ENCODE results near the gene SNAPC3.
"Not testable (repeated sequence)": the region's sequence is repeated elsewhere in the genome, so short reads cannot be mapped to it uniquely, and the experiment has no call there.

Gene SNAPC3

DNA sequence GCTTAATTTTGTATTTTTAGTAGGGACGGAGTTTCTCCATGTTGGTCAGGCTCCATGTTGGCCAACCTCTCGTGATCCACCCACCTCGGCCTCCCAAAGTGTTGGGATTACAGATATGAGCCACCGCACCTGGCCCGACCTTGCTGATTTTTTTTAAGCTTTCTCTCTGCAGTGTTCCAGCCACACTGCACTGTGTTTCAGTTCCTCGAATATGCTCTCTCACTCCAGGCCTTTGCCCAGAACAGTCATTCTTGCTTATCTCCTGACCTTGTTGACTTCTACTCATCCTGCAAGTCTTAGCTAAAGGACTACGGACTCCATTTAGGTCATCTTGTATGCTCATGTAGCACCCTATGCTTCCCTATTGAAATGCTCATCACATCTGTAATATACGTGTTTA lies 3.3 kb downstream of the SNAPC3 start:
- no peak for DNase-seq

DNA sequence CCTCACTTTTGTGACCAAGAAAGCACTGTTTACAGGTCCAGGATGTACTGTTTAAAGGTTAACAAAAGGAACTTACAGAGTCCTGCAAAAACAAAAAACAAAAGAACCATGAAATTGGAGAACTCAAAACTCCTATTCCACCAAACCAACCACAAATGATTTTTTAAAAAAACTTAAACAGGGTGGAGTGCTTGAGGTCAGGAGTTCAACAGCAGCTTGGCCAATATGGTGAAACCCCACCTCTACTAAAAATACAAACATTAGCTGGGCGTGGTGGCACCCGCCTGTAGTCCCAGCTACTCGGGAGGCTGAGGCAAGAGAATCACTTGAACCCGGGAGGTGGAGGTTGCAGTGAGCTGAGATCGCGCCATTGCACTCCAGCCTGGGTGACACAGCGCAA lies 5.0 kb downstream of the SNAPC3 start:
- not testable (repeated sequence) for DNase-seq

DNA sequence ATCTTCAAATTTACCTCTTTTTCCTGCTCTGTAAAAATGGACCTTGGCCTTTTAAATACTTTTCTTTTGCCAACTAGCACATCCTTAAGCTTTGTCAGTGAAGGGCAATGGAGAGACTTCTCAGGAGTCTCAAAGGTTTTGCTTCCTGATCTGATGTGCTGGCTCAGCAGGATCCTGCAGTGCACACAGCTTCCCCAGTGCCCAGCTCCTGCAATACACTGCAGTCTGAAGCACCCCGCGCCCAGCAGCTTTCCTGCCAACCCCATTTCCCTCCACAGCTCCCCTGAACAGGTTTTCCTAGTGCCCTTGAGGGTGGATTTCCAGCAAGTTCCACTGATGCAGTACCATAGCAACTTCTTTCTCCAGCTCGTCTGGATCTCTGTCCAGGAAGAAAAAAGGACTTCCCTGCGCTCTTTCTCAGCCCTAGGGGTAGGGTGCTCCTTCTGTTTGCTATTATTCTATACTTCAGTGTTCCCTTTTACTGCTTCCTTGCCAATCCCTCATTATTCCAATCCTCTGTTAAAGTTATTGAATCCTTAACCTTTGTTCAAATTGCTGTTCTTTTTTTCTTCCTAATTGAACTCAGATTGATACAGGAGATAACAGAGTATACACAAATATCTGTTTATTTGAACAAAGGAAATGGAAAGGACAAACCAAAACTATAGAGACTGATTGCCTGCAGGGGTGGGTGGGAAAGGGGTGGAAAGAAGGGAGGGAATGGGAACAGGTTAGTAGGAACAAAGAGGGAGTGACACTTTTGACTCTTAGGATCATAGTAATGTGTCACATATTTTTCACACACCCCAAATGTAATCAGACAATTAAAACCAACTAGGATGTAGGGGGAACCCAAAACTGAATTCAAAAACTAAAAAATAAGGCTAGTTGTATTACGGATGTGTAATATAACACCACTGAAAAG lies 8.5 kb downstream of the SNAPC3 start:
- DNase-seq: no peak

DNA sequence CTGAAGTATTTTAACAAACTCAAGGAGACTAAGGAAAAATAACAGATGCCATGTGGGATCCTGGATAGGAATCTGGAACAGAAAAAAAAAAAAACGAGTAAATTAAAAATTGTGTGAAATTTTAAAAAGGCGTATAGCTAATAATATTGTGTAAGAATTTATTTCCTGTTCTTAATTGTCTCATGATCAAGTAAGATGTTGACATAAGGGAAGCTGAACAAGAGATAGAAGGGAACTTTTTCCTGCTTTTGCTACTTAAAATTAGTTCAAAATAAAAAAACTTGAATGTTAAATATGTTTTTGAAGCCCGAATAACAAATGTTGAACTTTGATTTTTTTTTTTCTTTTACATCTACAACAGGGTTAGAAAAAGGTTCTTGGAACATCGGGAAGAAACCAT lies 10.5 kb downstream of the SNAPC3 start:
- DNase-seq: no peak

DNA sequence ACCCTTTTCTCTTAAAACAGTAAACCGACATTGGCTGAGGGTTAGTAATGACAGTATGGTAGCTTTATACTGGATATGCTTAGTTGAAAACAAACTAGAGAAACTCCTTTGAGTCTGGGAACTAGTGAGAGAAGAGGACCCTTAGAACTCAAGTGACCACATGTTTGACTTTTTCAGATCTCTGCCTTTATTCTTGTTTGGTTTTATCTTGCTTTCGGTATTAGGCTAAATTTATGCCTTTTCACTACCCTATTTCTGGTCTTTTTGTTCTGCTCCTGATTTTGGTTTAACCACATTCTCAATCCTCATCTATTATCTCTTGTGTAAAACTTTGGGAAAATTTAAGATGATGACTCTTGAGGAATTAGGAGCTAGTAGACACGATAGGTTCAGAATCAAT lies 11.0 kb downstream of the SNAPC3 start:
- DNase-seq: no peak

DNA sequence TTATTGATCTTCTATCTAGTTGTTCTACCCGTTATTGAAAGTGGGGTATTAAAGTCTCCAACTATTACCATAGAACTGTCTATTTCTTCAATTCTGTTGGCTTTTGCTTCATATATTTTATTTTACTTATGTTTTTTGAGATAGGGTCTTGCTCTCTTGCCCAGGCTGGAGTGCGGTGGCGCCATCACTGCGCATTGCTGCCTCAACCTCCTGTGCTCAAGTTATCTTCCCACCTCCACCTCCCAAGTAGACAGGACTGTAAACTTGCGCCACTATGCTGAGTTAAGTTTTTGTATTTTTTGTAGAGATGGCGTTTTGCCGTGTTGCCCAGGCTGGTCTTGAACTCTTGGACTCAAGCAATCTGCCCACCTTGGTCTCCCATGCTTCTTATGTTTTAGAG lies 16.2 kb downstream of the SNAPC3 start:
- no peak for DNase-seq

DNA sequence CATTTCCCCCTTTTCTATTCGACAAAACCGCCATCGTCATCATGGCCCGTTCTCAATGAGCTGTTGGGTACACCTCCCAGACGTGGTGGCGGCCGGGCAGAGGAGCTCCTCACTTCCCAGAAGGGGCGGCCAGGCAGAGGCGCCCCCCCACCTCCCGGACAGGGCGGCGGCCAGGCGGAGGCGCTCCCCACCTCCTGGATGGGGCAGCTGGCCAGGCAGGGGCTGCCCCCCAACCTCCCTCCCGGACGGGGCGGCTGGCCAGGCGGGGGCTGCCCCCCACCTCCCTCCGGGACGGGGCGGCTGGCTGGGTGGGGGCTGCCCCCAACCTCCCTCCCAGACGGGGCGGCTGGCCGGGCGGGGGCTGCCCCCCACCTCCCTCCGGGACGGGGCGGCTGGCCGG lies 19.2 kb downstream of the SNAPC3 start:
- DNase-seq: not testable (repeated sequence)

DNA sequence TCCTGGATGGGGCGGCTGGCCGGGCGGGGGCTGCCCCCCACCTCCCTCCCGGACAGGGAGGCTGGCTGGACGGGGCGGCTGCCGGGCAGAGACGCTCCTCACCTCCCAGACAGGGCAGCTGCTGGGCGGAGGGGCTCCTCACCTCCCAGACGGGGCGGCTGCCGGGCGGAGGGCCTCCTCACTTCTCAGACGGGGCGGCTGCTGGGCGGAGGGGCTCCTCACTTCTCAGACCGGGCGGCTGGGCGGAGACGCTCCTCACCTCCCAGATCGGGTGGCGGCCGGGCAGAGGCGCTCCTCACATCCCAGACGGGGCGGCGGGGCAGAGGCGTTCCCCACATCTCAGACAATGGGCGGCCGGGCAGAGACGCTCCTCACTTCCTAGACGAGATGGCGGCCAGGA lies 19.6 kb downstream of the SNAPC3 start:
- DNase-seq: not testable (repeated sequence)

DNA sequence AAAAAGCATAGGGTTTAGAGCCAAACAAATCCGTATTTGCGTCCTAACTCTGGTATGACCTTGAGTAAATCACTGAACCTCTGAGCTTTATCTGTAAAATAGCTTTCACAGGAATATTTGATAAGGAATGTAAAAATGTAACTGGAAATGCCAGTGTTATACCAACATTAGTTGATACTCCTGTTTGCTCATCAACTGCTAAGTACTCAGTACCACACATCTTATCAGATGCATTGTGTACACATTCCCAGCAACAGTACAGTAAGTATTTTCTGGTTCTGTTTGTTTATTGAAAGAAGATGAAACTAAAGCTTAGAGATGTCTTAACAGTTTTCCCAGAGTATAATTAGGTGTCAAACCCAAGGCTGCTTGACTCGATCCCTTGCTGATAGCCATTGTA lies 21.5 kb downstream of the SNAPC3 start:
- no peak for DNase-seq

DNA sequence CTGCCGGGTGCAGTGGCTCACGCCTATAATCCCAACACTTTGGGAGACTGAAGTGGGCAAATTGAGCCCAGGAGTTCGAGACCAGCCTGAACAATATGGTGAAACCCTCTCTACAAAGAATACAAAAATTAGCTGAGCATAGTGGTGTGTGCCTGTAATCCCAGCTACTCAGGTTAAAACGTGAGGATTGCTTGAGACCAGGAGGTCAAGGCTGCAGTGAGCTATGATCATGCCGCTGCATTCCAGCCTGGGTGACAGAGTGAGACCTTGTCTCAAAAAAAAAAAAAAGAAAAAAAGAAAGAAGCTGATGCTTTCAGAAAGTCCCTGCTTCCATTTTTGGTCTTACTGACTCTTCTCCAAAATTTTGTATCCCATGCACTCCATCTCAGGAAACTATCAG lies 31.3 kb downstream of the SNAPC3 start:
- DNase-seq: no peak

DNA sequence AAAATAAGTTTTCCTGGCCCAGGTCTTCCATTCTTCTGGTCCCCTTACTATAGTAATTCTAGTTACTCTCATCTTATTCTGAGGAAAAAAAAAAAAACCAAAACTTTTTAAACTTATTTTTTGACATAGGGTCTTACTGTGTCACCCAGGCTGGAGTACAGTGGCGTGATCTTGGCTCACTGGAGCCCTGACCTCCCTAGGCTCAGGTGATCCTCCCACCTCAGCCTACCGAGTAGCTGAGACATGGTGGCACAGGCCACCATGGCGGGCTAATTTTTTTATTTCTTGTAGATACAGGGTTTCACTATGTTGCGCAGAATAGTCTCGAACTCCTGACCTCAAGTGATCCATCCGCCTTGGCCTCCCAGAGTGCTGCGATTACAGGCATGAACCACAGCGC lies 38.4 kb downstream of the SNAPC3 start:
- DNase-seq: no peak

DNA sequence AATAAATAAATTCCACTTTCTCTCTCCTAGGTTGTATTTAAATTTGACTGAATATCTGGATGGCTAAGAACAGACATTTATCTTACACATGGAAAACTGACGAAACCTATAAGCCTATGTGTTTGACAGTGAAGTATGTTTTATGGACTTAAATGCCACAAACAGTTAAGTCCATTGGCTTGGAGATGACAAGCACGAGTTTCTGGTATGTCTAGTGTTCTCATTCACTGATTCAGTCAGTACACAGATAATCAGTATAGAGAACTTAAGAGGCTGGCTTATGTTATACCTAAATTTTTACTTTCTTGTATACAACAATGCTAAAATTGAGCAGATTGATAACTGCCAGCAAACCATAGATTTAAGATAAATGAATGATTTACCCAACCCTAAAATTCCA lies 38.9 kb downstream of the SNAPC3 start:
- no peak for DNase-seq

DNA sequence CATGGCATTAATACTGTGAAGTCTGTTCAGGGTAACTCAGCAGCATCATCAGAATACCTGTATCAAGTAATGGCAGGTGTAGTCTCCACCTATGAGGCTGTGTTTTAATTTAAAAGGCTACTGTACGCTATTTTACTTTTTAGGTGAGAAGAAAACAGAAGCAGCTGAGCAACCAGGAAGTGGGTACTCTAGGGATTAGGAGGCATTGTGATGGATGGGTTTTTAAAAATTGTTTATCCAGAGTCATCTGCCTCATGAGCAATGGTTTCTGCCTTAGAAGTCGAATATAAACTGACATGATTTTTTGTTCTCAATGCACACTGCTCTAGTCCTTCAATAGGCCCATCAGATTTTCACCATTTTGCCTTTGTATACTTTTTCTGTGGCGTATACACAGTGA lies 45.5 kb downstream of the SNAPC3 start:
- DNase-seq: no peak

DNA sequence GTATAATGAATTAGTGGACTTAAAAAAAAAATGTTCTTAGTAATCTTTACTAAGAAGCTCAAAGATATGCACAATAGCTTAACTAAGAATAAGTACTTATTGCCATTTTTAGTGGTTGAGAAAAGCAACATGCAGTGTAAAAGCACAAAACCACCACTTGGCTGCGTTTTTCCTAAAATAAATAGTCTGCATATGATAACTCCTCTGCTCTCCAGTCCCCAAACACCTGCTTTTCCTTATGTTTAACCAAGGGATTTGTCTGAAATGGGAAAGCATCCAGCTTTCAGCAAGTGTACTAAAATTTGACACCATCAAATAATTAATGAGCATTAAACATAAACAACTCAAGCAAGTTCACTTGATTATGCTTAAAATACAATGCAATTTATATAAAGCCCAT lies 46.7 kb downstream of the SNAPC3 start:
- DNase-seq: no peak

DNA sequence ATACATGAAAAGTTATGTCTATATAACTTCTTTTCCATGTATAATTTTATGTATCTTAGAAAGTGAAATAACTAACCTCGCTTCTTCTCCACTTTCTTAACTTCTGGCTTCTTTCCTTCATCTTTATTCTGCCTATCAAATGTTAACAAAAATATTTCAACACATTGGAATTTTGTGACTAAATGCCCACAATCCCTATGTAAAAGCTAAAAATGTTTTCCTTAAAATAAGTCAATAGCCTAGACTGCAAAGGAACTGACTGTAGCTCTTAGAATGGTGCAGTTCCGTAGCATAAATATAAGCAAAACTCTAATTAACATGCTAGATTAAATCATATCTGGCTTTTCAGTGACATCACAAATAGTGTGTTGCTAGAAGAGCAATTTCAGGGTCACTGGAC lies 47.2 kb downstream of the SNAPC3 start:
- DNase-seq: no peak

DNA sequence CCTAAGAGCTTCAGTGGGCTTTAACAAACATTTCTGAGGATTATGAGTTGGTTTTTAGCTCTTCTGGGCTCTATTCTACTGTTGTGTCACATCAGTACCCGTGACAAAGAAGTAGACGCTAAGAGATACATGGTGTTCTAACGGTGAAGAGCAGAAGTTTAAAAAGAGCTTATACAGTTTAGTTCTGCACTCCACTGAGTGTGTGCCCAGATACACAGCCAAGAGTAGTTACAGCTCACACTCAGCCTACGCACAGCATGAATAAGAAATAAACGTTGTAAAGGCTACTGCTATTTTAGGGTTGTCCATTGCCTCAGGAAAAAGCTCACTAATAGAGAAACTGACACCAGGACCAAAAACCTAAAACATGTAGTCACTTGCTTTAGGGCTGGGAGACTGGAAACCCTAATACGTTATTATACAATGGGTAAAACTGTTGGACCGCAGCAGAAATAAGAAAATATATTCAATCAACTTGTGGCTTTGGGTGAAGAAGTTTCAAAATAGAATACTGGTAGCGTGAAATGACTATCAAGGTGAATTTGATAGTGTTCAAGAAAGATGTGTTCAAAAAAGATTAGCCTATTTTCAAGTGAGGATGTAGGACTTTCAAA lies 53.4 kb downstream of the SNAPC3 start:
- no peak for DNase-seq

DNA sequence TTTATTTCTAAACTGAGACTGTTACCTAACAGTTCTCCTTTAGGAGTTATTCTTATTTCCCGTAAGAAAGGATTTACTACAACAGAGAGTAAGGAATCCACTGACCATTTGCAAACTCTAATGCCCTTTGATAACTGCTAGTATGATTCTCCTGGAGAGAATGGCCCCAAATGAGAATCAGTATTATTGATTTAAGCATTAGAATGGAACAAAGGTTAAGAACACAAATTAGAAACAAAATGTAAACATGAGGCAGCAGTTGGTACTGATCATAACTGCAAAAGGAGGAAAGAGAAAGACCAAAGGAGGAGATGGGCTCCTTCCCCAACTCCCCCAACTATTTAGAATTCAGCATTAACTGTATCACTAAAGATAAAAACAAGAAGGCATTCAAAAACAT lies 57.4 kb downstream of the SNAPC3 start:
- no peak for DNase-seq

DNA sequence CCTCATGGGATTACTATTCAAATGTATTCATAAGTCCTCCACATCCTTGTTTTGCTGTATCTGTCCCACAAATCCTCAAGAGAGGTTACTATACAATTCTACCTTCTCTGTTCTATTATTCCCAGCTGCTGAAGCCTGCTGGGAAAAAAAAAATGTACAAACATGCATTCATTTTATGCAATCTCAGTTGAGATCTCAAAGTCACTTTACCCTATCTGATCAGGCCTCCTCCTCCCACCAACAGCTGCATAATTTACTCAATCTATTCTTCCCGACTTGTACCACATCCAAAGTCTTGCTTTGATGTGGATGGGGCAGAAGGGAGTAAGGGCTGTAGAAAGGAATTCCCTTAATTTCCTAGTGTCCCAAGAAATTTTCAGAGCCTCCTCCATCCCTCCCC lies 59.5 kb downstream of the SNAPC3 start:
- no peak for DNase-seq

DNA sequence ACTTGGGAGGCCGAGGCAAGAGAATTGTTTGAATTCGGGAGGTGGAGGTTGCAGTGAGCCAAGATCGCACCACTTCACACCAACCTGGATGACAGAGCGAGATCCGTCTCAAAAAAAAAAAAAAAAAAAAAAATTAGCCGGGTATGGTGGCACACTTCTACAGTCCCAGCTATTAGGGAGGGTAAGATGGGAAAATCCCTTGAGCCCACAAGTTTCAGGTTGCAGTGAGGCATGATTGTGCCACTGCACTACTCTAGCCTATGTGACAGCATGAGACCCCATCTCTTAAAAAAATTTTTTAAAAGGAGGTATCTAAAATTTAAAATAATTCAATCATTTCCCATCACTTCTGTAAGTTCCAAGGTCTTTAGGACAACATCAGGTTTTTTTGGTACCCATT lies 62.1 kb downstream of the SNAPC3 start:
- no peak for DNase-seq

DNA sequence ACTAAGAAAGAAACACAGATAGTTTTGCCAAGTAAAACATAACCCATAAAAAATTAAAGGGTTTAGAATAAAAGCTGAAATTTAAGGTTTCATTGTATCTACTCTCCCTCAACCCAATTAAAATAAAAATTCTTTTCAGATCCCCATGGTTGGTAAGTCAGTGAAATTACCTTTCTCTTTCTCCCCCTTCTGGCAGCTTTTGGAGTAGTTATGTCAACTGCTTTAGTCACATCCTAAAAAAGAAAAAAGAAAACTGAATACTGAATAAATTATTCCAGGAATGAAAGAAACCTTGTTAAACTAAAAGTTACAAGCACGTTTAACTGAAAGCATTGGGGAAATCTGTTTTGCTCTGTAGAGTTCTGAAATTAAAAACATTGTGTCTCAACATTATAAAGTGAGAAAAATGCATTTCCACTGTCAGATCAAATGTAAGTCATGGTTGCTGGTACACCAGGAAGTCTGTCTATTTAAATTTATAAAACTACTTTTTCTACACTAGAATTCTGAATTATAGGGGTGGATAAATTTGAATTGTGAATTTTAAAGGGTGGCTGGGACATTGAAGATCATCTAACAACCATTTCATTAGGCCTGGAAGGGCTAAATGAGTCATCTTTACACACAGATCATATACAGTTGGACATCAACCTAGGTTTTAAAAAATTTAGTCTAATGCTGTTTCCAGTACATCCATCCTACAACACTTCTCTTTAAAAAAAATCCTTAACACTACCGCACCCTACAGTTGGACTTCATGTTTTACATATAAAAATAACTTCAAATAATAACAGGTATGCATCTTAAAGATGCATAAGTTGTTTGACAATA lies 63.4 kb downstream of the SNAPC3 start:
- no peak for DNase-seq

DNA sequence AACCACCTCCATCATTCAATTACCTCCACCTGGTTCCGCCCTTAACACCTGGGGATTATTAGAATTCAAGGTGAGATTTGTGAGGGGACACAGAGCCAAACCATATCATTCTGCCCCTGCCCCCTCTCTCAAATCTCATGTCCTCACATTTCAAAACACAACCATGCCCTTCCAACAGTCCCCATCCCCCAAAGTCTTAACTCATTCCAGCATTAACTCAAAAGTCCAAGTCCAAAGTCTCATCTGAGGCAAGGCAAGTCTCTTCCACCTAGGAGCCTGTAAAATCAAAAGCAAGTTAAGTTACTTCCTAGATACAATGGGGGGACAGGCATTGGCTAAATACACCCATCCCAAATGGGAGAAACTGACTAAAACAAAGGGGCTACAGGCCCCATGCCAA lies 69.3 kb downstream of the SNAPC3 start:
- DNase-seq: no peak

DNA sequence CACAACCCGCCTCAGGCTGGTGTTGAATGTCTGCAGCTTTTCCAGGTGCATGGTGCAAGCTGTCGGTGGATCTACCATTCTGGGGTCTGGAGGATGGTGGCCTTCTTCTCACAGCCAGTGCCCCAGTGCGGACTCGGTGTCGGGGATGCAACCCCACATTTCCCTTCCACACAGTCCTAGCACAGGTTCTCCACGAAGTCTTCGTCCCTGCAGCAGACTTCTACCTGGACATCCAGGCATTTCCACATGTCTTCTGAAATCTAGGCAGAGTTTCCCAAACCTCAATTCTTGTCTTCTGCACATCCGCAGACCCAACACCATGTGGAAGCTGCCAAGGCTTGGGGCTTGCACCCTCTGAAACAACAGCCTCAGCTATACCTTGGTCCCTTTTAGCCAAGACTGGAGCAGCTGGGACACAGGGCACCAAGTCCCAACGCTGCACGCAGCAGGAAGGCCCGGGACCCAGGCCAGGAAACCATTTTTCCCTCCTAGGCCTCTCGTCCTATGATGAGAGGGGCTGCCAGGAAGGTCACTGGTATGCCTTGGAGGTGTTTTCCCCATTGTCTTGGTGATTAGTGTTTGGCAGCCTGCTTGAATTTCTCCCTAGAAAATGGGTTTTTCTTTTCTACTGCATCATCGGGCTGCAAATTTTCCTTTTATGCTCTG lies 69.9 kb downstream of the SNAPC3 start:
- DNase-seq: no peak

Data from NCI-H526 treated with DMSO at 0.1 percent for 48 hours (cell line).